H1 (cell line): Measurements from ENCODE around the gene SGMS1. TPM values are rescaled to one million over a fixed set of nuclear protein-coding genes. Genes with fewer than 3 reads are reported as not detected.

Source experiments
- CTCF ChIA-PET: fragments of 300-600 bp; sonication (Branson Sonifier 250); formaldehyde crosslinking; loops from one replicate; lab custom pipeline; 2021; ENCODE audit not compliant: partially characterized antibody; lab: Charles Lee
- POLR2A ChIA-PET: fragments of 300-600 bp; sonication (Branson Sonifier 250); formaldehyde crosslinking; loops from one replicate; lab custom pipeline; 2021; ENCODE audit warnings: inconsistent platforms; ENCODE audit not compliant: partially characterized antibody; lab: Charles Lee
- DNase-seq, 2 experiments: peaks; one replicate each; pipeline versions ENCODE4 v3.0.0 to v3.0.0-alpha.2; 2010 to 2022; ENCODE audit warnings: low spot score in 2 of 2, low read depth in 1 of 2, mixed read lengths in 1 of 2
- FAIRE-seq: peaks from 2 replicates; lab custom pipeline; 2011; peaks lifted over from hg19 to GRCh38; lab: Jason Lieb, UNC
- H2AFZ ChIP-seq: 2 replicates; pipeline ENCODE4 v1.8.1; 2012; ENCODE audit warnings: low read length, inconsistent platforms
- H2AK5ac ChIP-seq: 2 replicates; pipeline ENCODE4 v1.6.1; 2013; ENCODE audit warnings: low read depth, low read length
- H2BK120ac ChIP-seq: replicated peaks from 2 replicates; pipeline ENCODE3; 2013; ENCODE audit warnings: low read depth, low read length, inconsistent platforms
- H2BK12ac ChIP-seq: 2 replicates; pipeline ENCODE4 v1.6.1; 2013; ENCODE audit warnings: low read depth, low read length
- H2BK15ac ChIP-seq: 2 replicates; pipeline ENCODE4 v1.6.1; 2013; ENCODE audit warnings: low read length
- H2BK20ac ChIP-seq: 2 replicates; pipeline ENCODE4 v1.6.1; 2013; ENCODE audit warnings: low read length
- H2BK5ac ChIP-seq: 2 replicates; pipeline ENCODE4 v1.6.1; 2013; ENCODE audit warnings: low read depth, low read length
- H3K14ac ChIP-seq: 2 replicates; pipeline ENCODE4 v1.6.1; 2013; ENCODE audit warnings: inconsistent platforms; ENCODE audit not compliant: insufficient read length
- H3K18ac ChIP-seq: 2 replicates; pipeline ENCODE4 v1.6.1; 2013; ENCODE audit warnings: low read length; ENCODE audit errors: extremely low read depth
- H3K23ac ChIP-seq: 2 replicates; pipeline ENCODE4 v1.6.1; 2013; ENCODE audit warnings: inconsistent platforms; ENCODE audit not compliant: insufficient read length
- H3K23me2 ChIP-seq: 2 replicates; pipeline ENCODE4 v1.6.1; 2013; ENCODE audit warnings: low read depth, low read length
- H3K27ac ChIP-seq: 2 replicates; pipeline ENCODE4 v1.6.1; 2011; ENCODE audit warnings: low read depth, low read length, inconsistent platforms
- H3K27me3 ChIP-seq, 4 experiments: replicated peaks in 1 of 4; 1 replicate in 1 of 4; 2 replicates in 3 of 4; pipeline versions ENCODE4 v1.6.1 to v1.8.1; 2011 to 2013; ENCODE audit warnings: low read length in 3 of 4, mild to moderate bottlenecking in 3 of 4, inconsistent platforms in 2 of 4, mixed read lengths in 2 of 4, moderate library complexity in 1 of 4; ENCODE audit not compliant: control insufficient read depth in 3 of 4, insufficient read depth in 3 of 4; ENCODE audit errors: extremely low read depth in 1 of 4
- H3K36me3 ChIP-seq, 4 experiments: 2 replicates each; pipeline versions ENCODE4 v1.6.1 to v1.8.1; 2011 to 2013; ENCODE audit warnings: mild to moderate bottlenecking in 4 of 4, low read length in 3 of 4, moderate library complexity in 2 of 4, control low read depth in 1 of 4, inconsistent platforms in 1 of 4; ENCODE audit not compliant: insufficient read depth in 4 of 4, control insufficient read depth in 2 of 4
- H3K4ac ChIP-seq: replicated peaks from 2 replicates; pipeline ENCODE3; 2013; ENCODE audit warnings: low read length, low read depth, mixed read lengths, inconsistent platforms; ENCODE audit not compliant: insufficient read length
- H3K4me1 ChIP-seq, 4 experiments: replicated peaks in 1 of 4; 1 replicate in 1 of 4; 2 replicates in 3 of 4; pipeline versions ENCODE4 v1.6.1 to v1.8.1; 2011 to 2013; ENCODE audit warnings: low read length in 3 of 4, inconsistent platforms in 2 of 4, mixed read lengths in 1 of 4; ENCODE audit not compliant: insufficient read depth in 4 of 4, control insufficient read depth in 3 of 4
- H3K4me2 ChIP-seq, 2 experiments: 2 replicates each; pipeline versions ENCODE4 v1.6.1 to v1.8.1; 2011 to 2013; ENCODE audit warnings: low read depth in 2 of 2, low read length in 2 of 2, control low read depth in 1 of 2, inconsistent platforms in 1 of 2, mild to moderate bottlenecking in 1 of 2; ENCODE audit not compliant: insufficient read depth in 1 of 2
- H3K4me3 ChIP-seq, 4 experiments: fragments of 200-600, 300-600 bp in 1 of 4; sonication (generic), shearing (Covaris generic), sonication (Bioruptor Twin) in 1 of 4; 2 replicates each; pipeline versions ENCODE4 v1.5.1 to v1.8.1; 2011 to 2016; ENCODE audit warnings: low read length in 4 of 4, low read depth in 3 of 4, control low read depth in 2 of 4, inconsistent platforms in 2 of 4, mild to moderate bottlenecking in 2 of 4, mixed read lengths in 1 of 4, moderate library complexity in 1 of 4; ENCODE audit not compliant: insufficient read depth in 2 of 4; ENCODE audit errors: extremely low read depth in 1 of 4
- H3K56ac ChIP-seq: replicated peaks from 2 replicates; pipeline ENCODE3; 2013; ENCODE audit warnings: low read depth, mild to moderate bottlenecking, mixed read lengths, low read length, inconsistent platforms; ENCODE audit not compliant: insufficient read length
- H3K79me1 ChIP-seq: 2 replicates; pipeline ENCODE4 v1.6.1; 2013; ENCODE audit warnings: low read depth, low read length, control low read depth
- H3K79me2 ChIP-seq, 2 experiments: 2 replicates each; pipeline versions ENCODE4 v1.6.1 to v1.8.1; 2012 to 2013; ENCODE audit warnings: low read length in 2 of 2, mild to moderate bottlenecking in 2 of 2, inconsistent platforms in 1 of 2; ENCODE audit not compliant: insufficient read depth in 2 of 2, control insufficient read depth in 1 of 2
- H3K9ac ChIP-seq, 4 experiments: replicated peaks in 1 of 4; 1 replicate in 1 of 4; 2 replicates in 3 of 4; pipeline versions ENCODE4 v1.6.1 to v1.8.1; 2011 to 2013; ENCODE audit warnings: low read depth in 3 of 4, low read length in 3 of 4, control low read depth in 2 of 4, mild to moderate bottlenecking in 2 of 4, moderate library complexity in 2 of 4, inconsistent platforms in 1 of 4; ENCODE audit errors: extremely low read depth in 1 of 4
- H3K9me3 ChIP-seq, 2 experiments: 2 replicates each; pipeline versions ENCODE4 v1.6.1 to v1.8.1; 2012 to 2013; ENCODE audit warnings: mild to moderate bottlenecking in 2 of 2, moderate library complexity in 2 of 2, control low read depth in 1 of 2, inconsistent platforms in 1 of 2, low read depth in 1 of 2, low read length in 1 of 2, mixed read lengths in 1 of 2; ENCODE audit not compliant: insufficient read depth in 2 of 2
- H4K20me1 ChIP-seq, 2 experiments: replicated peaks in 1 of 2; 2 replicates each; pipeline versions ENCODE3 to v1.8.1; 2011 to 2013; ENCODE audit warnings: inconsistent platforms in 2 of 2, low read length in 2 of 2, mild to moderate bottlenecking in 1 of 2; ENCODE audit not compliant: insufficient read depth in 2 of 2, control insufficient read depth in 1 of 2
- H4K5ac ChIP-seq: 2 replicates; pipeline ENCODE4 v1.6.1; 2013; ENCODE audit warnings: low read length, low read depth, mixed read lengths, inconsistent platforms; ENCODE audit not compliant: insufficient read length
- H4K8ac ChIP-seq: 2 replicates; pipeline ENCODE4 v1.8.0; 2013; ENCODE audit warnings: mild to moderate bottlenecking, moderate library complexity, low read length, inconsistent platforms; ENCODE audit not compliant: insufficient read depth; ENCODE audit errors: extremely low read depth
- H4K91ac ChIP-seq: replicated peaks from 2 replicates; pipeline ENCODE3; 2013; ENCODE audit warnings: low read length, mixed read lengths, inconsistent platforms; ENCODE audit not compliant: insufficient read length
- EGR1 ChIP-seq: IDR thresholded peaks from 2 replicates; pipeline ENCODE4 v1.6.1; 2011; ENCODE audit warnings: low read depth, low read length, borderline replicate concordance
- RNF2 ChIP-seq: fragments of 200-900, 300-1000 bp; sonication (generic); IDR thresholded peaks from 2 replicates; pipeline ENCODE4 v1.7.1; 2016; ENCODE audit warnings: borderline replicate concordance, low read depth, mild to moderate bottlenecking, antibody characterized with exemption, low read length; ENCODE audit not compliant: poor library complexity, severe bottlenecking; ENCODE audit errors: missing control alignments
- SIN3A ChIP-seq, 2 experiments: IDR thresholded peaks in 1 of 2; conservative IDR thresholded peaks in 1 of 2; 2 replicates each; pipeline ENCODE4 v1.6.1; 2011 to 2012; ENCODE audit warnings: low read length in 2 of 2, improper control_type of control experiment in 1 of 2, low read depth in 1 of 2, mild to moderate bottlenecking in 1 of 2
- SIX5 ChIP-seq: IDR thresholded peaks from 2 replicates; pipeline ENCODE4 v1.6.1; 2011; ENCODE audit warnings: mild to moderate bottlenecking, low read depth, low read length
- TCF12 ChIP-seq: IDR thresholded peaks from 2 replicates; pipeline ENCODE4 v1.6.1; 2011; ENCODE audit warnings: low read depth, mild to moderate bottlenecking, low read length
- WGBS, 2 experiments: shearing (Covaris generic) in 1 of 2; methylation state at CpG; one replicate each; pipeline versions ENCODE4 v1.1.6 to v1.1.7; 2013 to 2015; ENCODE audit warnings: low lambda C conversion rate in 2 of 2, mixed read lengths in 2 of 2, inconsistent platforms in 1 of 2, low coverage in 1 of 2, missing lambda C conversion rate in 1 of 2; ENCODE audit not compliant: insufficient replicate concordance in 2 of 2, insufficient coverage in 1 of 2, insufficient read length in 1 of 2; ENCODE audit errors: extremely low coverage in 1 of 2, missing lambda C conversion rate in 1 of 2; 5-methylcytosine and 5-hydroxymethylcytosine counted together
- polyA plus RNA-seq, 7 experiments: library from polyadenylated mRNA; depleted of rRNA in 3 of 7; stranded (reverse) in 5 of 7; unstranded in 2 of 7; fragments of >200 nt in 5 of 7; fragments of 200-250 nt in 2 of 7; gene quantifications; 1 replicate in 5 of 7; 2 replicates in 1 of 7; 4 replicates in 1 of 7; pipeline versions ENCODE4 v1.2.1 to v1.2.3, GENCODE V29; 2011 to 2013; ENCODE audit warnings: missing spikeins in 2 of 7, mixed read lengths in 2 of 7
- total RNA-seq: library from RNA; stranded (reverse); fragmentation: NEBNext Ultra II Directional; extraction: Animal tissue kit (Norgen Biotek cat#: 25700); gene quantifications from 2 replicates; pipeline ENCODE4 v1.2.1, GENCODE V29; 2021

SGMS1 gene
- total and polyA plus RNA-seq, 2 of the 8 experiments (the other 6 are each of a cell fraction or from before 2014, with no cell fraction given) = 6.0 to 15.6 TPM

DNA sequence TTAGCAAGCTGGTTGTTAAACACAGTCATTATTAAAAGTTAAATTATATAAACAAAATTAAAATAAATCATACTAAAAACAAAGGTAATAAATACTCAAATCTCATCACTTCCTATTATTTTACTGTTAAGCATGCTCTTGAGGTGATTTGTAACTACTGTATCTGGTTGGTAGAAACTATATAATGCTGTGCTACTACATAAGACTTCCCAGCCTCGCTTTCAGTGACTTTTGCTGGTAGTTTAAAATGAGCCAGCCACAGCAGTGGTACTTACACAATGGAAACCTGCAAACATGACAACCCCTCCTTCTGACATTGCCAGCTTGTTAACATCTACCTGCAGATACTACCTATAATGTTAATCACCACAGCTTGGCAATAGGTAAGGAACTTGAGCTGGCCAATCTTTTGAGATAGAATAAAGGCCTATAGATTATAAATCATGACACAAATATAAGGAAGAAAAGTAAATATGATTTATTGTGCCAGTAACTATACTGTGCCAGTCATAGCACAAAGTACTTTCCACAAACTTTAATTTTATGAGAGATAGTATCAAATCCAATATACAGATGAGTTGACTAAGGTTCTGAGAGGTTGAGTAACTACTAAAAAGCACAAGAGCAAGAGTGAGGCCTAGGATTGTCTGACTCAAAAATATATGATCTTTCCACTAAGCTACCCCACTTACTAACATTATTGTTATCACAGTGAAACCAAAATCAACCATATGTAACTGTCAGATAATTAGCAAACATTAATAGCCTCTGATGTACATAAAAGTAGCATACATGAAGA is 191.3 kb downstream of the SGMS1 start:
- no peak for TF ChIP-seq RNF2
- TF ChIP-seq TCF12 = no peak
- TF ChIP-seq SIX5 = no peak
- no peak for TF ChIP-seq SIN3A (conservative IDR thresholded peaks at IDR 0.05 in 1 of 2, IDR thresholded peaks at IDR 0.05 in 1 of 2; ENCODE audit: low read depth in 1 of 2, low read length in 2 of 2)
- no peak for TF ChIP-seq EGR1
- Histone ChIP-seq H3K36me3 (no peaks in the 10 kb centered on the region), H4K91ac (no peak overlapping the region), H3K4me3 (no peak overlapping the region), H3K79me2 (no peaks in the 10 kb centered on the region), H3K56ac (no peak overlapping the region), H3K23me2 (no peaks in the 10 kb centered on the region), H3K4me2 (no peak overlapping the region), H2BK12ac (no peak overlapping the region), H3K79me1 (no peaks in the 10 kb centered on the region), H3K4me1 (peaks cover 0 to 6% (median 3%) of the 10 kb centered on the region in 4 experiments; a peak in 4 of 7 replicates), H3K14ac (no peak overlapping the region), H2AK5ac (no peak overlapping the region), H2BK5ac (no peak overlapping the region), H2BK15ac (no peak overlapping the region), H4K8ac (no peak overlapping the region), H3K18ac (no peak overlapping the region), H4K5ac (no peak overlapping the region), H3K9ac (no peak overlapping the region), H3K27ac (no peak overlapping the region), H3K4ac (no peak overlapping the region), H2AFZ (no peak overlapping the region), H3K23ac (no peak overlapping the region), H3K9me3 (no peaks in the 10 kb centered on the region), H2BK120ac (no peak overlapping the region), H2BK20ac (no peak overlapping the region), H4K20me1 (no peaks in the 10 kb centered on the region), H3K27me3 (no peaks in the 10 kb centered on the region)
- FAIRE-seq (no peak), DNase-seq (no peak)
- 87% methylated on average over 1 of the region's 1 CpG; no CpG with 5 or more reads in 1 of the 2 experiments for WGBS, 2 experiments
- POLR2A ChIA-PET = no interaction called here
- CTCF ChIA-PET = interaction anchor here (1.3 to 1.7 kb wide), 2 partner anchors 9 to 28 kb away, joined by 3 read pairs; no protein-coding TSS in a partner anchor
